ENCODE measurements around the gene ZNF175. TPM values are rescaled to one million over a fixed set of nuclear protein-coding genes. Genes with fewer than 3 reads are reported as not detected.

ZNF175 gene
- total RNA-seq, 1 donor from 2014 or later: 11.0 TPM

DNA sequence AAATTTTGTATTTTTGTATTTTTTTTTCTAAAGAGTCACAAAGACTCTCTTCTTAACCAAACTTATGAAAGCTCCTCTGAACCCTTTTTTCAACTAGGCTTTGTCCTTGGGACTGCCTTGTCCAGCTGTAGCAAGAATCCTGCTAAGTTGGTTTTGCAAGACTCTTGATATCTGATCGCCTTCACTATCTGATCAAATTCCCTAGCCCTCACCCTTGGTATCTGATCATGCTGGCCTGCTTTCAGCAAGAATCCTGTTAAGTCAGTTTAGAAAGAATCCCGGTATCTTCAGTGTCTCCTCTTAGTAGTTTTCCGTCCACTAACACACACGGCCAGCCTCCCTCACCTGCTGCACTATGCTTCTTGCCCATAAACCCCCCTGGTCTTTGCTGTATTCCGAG, 61.0 kb downstream of the ZNF175 start:
- intact Hi-C loops (cut with micrococcal nuclease): no loop called here
- no peaks in the 10 kb centered on the region for H3K36me3 Mint-ChIP-seq (ENCODE audit: low read depth)
- H3K4me1 Mint-ChIP-seq (ENCODE audit: low read depth): no peaks in the 10 kb centered on the region
- H3K27ac Mint-ChIP-seq: no peak overlapping the region
- H3K4me3 Mint-ChIP-seq (ENCODE audit: low read depth): no peak overlapping the region
- peaks cover 3% of the 10 kb centered on the region for H3K9me3 Mint-ChIP-seq
- DNase-seq (ENCODE audit: low spot score): no peak
- peaks cover 11% of the 10 kb centered on the region for H3K27me3 Mint-ChIP-seq (ENCODE audit: low read depth)

DNA sequence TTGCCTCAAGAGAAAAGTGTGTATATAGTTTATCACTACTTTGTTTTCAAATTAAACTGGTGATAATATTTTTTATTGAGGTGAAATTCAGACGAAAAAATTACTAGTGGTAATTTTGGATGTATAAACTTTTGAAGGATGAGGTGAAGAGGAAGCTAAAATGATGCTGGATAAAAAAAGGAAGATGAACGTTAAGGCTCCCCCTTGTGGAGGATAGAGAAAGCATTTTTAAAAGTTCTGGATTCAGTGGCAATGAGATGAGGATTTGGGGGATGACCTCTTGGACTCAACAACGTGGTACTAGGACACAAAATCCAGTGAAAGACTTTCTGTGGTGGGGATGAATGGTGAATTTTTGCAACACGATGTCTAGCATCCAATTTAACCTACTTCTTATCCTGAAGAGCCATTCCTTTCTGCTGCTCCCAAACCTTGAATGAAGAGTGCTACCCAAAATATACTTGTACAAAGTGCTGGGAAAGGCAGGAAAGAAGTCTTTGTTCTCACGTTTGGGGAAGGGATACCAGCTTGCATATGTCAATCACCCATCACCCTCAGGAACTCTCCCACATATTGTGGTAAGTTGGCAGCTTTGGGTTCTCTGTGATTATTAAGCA, 66.4 kb downstream of the ZNF175 start:
- intact Hi-C loops (cut with micrococcal nuclease): loop anchor here (1.0 to 5.0 kb wide), 2 partner anchors 164 to 215 kb away; no protein-coding TSS in a partner anchor
- peaks cover 6% of the 10 kb centered on the region for H3K9me3 Mint-ChIP-seq
- no peak overlapping the region for H3K27ac Mint-ChIP-seq
- H3K4me3 Mint-ChIP-seq (ENCODE audit: low read depth): no peak overlapping the region
- H3K4me1 Mint-ChIP-seq (ENCODE audit: low read depth): no peaks in the 10 kb centered on the region
- peaks cover 39% of the 10 kb centered on the region for H3K27me3 Mint-ChIP-seq (ENCODE audit: low read depth)
- DNase-seq (ENCODE audit: low spot score): no peak
- no peaks in the 10 kb centered on the region for H3K36me3 Mint-ChIP-seq (ENCODE audit: low read depth)

DNA sequence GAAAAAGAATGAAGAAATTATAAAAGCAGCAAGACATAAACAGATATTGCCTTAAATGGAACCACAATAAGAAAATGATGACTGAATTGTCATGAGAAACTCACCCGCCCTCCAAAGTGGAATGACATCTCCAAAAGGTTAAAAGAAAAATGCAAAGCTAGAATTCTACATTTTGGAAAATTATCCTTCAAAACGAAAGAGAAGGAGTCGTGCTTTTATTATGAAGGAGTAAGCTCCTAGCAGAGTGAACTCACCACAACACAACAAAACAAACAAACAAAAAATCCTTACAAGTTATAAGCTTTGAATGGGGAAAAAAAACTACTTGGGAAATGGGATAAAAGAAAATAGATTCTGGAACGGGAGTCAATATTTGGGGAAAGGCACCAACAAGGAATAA, 68.8 kb downstream of the ZNF175 start:
- peaks cover 3% of the 10 kb centered on the region for H3K4me1 Mint-ChIP-seq (ENCODE audit: low read depth)
- no peak overlapping the region for H3K4me3 Mint-ChIP-seq (ENCODE audit: low read depth)
- no peaks in the 10 kb centered on the region for H3K36me3 Mint-ChIP-seq (ENCODE audit: low read depth)
- DNase-seq (ENCODE audit: low spot score): no peak
- no peak overlapping the region for H3K27ac Mint-ChIP-seq
- intact Hi-C loops (cut with micrococcal nuclease): loop anchor here (5.0 kb wide), 1 partner anchor 218 kb away; no protein-coding TSS in a partner anchor
- peaks cover 51% of the 10 kb centered on the region for H3K27me3 Mint-ChIP-seq (ENCODE audit: low read depth)
- H3K9me3 Mint-ChIP-seq: peaks cover 6% of the 10 kb centered on the region

DNA sequence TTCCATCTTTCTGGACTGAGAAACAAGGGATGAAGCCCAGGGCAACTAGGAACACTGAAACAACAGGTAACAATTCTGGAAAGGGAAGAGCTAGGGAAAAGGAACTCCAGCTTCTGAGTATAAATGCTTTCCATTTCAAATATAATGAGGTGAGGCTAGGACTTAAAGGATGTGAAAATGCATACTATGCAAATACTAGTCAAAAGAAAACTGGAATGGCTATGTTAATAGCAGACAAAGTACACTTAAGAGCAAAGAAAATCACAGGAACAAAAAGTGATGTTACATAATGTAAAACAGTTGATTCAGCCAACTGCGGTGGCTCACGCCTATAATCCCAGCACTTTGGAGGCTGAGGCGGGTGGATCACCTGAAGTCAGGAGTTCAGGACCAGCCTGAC, 69.3 kb downstream of the ZNF175 start:
- Mint-ChIP-seq H3K36me3 (ENCODE audit: low read depth) (no peaks in the 10 kb centered on the region), H3K9me3 (peaks cover 6% of the 10 kb centered on the region), H3K27me3 (ENCODE audit: low read depth) (peaks cover 53% of the 10 kb centered on the region), H3K4me1 (ENCODE audit: low read depth) (peaks cover 3% of the 10 kb centered on the region), H3K27ac (no peak overlapping the region), H3K4me3 (ENCODE audit: low read depth) (no peak overlapping the region)
- intact Hi-C loops (cut with micrococcal nuclease): no loop called here
- DNase-seq (ENCODE audit: low spot score): no peak

DNA sequence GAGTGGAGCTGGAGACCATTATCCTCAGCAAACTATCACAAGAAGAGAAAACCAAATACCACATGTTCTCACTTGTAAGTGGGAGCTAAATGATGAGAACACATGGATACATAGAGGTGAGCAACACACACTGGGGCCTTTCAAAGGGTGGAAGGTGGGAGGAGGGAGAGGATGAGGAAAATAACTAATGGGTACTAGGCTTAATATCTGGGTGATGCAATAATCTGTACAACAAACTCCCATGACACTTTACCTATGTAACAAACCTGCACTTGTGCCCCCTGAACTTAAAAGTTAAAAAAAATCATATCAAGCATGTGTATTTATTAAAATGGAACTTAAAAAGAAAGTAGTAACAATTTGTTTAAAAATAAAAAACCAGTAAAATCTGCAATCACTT, 70.6 kb downstream of the ZNF175 start:
- Mint-ChIP-seq H3K36me3 (ENCODE audit: low read depth) (no peaks in the 10 kb centered on the region), H3K9me3 (peaks cover 6% of the 10 kb centered on the region), H3K27me3 (ENCODE audit: low read depth) (peaks cover 53% of the 10 kb centered on the region), H3K4me3 (ENCODE audit: low read depth) (no peak overlapping the region), H3K4me1 (ENCODE audit: low read depth) (peaks cover 3% of the 10 kb centered on the region), H3K27ac (no peak overlapping the region)
- DNase-seq (ENCODE audit: low spot score): no peak
- intact Hi-C loops (cut with micrococcal nuclease): no loop called here

Other genes starting within 250 kb of the ZNF175 start
- 9.5 and 10.4 TPM in 2 replicates for gene VSIG10L, start 229.1 kb upstream of the ZNF175 start, total RNA-seq
- gene ETFB, start 204.9 kb upstream of the ZNF175 start, total RNA-seq: 209 and 215 TPM in 2 replicates
- gene CLDND2, start 202.3 kb upstream of the ZNF175 start, total RNA-seq: 13.8 and 14.9 TPM in 2 replicates
- gene NKG7, start 198.6 kb upstream of the ZNF175 start, total RNA-seq: 332 and 342 TPM in 2 replicates
- gene LIM2, start 183.3 kb upstream of the ZNF175 start, total RNA-seq: not detected in 2 replicates
- 0.14 and 0.27 TPM in 2 replicates for gene C19orf84, start 180.7 kb upstream of the ZNF175 start, total RNA-seq
- gene SIGLEC10, start 153.6 kb upstream of the ZNF175 start, total RNA-seq: 4.0 and 6.6 TPM in 2 replicates
- gene SIGLEC8, start 112.8 kb upstream of the ZNF175 start, total RNA-seq: 0.07 and 0.18 TPM in 2 replicates
- gene CEACAM18, start 92.7 kb upstream of the ZNF175 start, total RNA-seq: not detected in 2 replicates
- gene SIGLEC12, start 69.5 kb upstream of the ZNF175 start, total RNA-seq: 4.5 and 4.6 TPM in 2 replicates
- 1.2 and 1.7 TPM in 2 replicates for gene SIGLEC6, start 39.6 kb upstream of the ZNF175 start, total RNA-seq
- not detected in 2 replicates for gene SIGLEC5, start 59.1 kb downstream of the ZNF175 start, total RNA-seq
- gene SIGLEC14, start 75.5 kb downstream of the ZNF175 start, total RNA-seq: 0.34 TPM in 1 of 2 replicates, not detected in the other
- 6.7 and 10.9 TPM in 2 replicates for gene SPACA6, start 122.0 kb downstream of the ZNF175 start, total RNA-seq
- not detected in 2 replicates for gene HAS1, start 152.7 kb downstream of the ZNF175 start, total RNA-seq
- not detected in 2 replicates for gene FPR1, start 180.6 kb downstream of the ZNF175 start, total RNA-seq
- gene FPR2, start 189.9 kb downstream of the ZNF175 start, total RNA-seq: not detected in 2 replicates
- gene FPR3, start 223.9 kb downstream of the ZNF175 start, total RNA-seq: not detected in 2 replicates

Measured in activated T-helper 2 cell treated with anti-CD3 and anti-CD28 coated beads, Interferon-gamma antibody, Interleukin-2, Interleukin-4, amounts not matched to agents 10 μg/mL and 5 μg/mL and 100 μg/mL, durations not matched to agents 14 hours and 24 hours and 36 hours (primary cell).